HG02763 (cell line): ENCODE measurements around the gene UPK1B.
"Not testable (repeated sequence)": the region's sequence is repeated elsewhere in the genome, so short reads cannot be mapped to it uniquely, and the experiment has no call there.

ENCODE experiments used
- ATAC-seq: cut with Tn5 transposase; IDR thresholded peaks from one replicate; pipeline ENCODE4 v1.9.1; 2021; ENCODE audit warnings: mild to moderate bottlenecking, moderate library complexity; ENCODE audit not compliant: unreplicated experiment

UPK1B gene

DNA sequence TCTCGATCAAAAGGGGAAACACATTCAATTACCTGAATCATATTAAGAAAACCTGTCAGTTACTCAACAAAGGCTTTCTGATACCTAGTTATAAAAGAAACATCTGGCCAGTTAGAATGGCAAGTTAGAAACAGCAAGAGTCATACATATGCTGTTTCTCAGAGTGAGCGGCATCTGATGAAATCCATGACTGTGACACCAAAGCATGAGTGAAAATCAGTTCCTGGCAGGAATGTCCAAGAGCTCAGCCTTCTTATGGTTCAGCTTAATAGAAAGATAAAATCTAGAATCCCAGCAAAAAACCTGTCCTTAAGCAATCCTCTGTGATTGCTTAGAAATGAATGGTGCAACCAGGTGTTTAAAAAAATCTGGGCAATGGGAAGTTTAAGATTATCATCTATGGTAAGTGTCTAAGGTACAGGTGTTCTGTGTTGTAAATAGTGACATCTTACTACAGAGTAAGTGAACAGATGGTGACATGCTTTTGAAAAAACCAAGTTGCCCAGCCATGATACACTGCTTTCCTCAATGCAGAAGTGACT, 48.5 kb downstream of the UPK1B start:
- ATAC-seq, result no peak

DNA sequence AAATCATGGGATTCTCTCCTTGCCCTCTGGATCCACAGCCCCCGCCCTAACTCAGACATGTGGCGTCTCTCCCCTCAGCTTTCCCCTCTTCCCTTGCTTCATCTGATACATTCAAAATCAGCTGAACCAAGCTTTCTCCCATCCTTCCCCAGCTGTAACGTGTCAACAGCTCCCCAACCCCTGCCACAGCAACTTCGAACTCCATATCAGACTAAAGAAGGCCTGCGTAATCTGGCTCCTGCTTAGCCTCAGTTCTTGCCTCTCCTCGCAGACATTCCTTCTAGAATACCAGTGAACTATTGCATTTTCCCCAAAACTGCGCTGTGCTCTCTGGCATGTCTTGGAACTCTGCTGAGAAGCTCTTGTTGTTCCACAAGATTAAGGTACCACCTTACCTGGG, 49.0 kb downstream of the UPK1B start:
- ATAC-seq, result no peak

DNA sequence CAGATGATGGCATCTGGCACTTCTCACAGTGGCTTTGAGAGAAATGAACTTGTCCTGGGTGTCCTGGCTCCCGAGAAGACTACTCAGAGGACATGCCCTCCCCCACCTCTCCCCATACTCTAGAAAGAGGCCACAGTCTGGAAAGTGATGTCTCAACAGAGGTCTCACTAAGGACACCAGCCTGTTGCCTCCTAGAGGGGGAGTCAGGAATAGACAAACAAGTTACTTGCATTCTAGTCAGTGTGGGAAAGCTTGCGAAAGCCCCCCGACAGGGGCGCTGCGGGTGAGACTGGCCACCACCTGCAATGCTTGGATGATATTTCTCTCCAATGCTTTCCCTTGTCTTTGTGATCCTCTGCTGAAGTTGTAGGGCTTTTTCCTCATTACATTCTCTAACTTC, 50.1 kb downstream of the UPK1B start:
- ATAC-seq, result no peak

DNA sequence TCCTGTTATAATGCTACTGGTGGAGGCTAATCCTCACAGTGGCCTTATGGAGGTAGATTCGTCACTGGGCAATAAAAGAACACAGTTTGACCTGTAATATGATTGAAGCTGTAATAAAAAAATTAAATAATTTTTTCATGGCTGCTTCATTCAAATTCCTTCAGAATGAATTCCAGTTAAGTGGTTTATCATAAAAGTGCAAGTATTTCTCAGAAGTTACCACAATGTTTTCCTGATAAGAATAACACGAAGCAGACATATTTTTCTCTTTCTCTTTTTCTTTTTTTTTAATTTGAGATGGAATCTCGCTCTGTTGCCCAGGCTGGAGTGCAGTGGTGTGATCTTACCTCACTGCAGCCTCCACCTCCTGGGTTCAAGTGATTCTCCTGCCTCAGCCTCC, 51.7 kb downstream of the UPK1B start:
- ATAC-seq, result no peak

DNA sequence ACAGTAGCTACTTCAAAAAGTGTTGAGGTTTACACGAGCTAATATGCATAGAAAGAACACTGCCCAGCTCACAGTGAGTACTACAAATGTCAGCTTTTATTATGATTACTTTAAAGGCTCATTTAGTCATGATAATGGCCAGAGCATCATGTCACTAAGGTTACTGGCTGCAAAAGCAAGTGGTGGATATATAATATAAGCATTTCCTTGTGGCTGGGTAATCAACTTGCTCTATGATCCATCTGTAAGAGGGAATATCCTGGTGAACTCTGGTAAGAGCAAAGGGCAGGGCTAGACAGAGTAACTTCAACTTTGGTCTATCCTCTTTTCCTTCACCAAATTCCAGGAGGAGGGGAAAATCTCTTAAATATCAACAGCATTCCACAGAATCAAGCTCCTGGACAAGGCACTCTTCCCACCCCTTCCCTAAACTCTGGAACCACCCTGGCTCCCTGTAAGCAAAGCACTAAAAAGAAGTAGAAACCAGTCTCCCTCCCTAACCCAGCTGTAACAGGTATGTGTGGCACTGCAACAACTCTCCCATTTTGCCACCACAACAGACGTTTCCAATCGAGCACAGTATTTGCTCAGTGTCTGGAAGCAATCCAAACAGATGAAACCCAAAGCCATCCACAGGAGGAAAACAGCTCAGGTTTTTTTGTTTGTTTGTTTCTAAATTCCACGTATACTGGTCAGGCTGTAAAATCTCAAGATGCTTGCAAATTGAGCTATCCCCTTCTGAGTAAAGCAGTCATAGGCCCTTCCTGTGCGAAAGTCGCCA, 53.9 kb downstream of the UPK1B start:
- no peak for ATAC-seq

DNA sequence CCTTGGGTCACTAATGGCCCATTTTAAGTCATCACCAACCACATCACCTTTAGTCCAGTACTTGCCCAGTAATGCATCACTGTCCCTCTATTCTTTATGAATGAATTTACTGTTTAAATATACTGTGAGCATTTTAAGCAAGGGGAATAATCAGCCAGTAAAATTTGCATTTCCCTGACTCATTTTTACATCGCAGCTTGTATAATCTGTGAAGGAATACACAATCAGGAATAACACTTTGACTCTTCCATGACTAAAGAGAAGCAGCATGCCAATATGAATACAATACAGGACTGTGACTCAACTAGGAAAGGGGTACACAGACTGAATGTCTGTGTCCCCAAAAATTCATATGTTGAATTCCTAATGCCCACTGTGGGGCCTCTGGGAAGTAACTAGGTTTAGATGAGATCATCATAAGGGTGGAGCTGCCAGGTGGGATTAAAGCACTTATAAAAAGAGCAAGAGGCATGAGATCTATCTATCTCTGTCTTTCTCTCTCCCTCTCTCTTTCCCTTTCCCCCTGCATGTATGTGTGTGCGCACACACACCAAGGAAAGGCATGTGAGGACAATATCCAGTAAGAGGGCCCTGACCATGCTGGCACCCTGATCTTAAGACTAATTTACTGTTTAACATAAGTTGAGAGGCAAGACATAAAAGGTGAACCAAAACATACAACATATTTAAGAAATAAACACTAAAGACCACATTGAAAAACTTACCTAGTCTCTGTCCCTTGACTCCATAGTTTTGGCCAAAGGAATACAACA, 55.2 kb downstream of the UPK1B start:
- no peak for ATAC-seq

DNA sequence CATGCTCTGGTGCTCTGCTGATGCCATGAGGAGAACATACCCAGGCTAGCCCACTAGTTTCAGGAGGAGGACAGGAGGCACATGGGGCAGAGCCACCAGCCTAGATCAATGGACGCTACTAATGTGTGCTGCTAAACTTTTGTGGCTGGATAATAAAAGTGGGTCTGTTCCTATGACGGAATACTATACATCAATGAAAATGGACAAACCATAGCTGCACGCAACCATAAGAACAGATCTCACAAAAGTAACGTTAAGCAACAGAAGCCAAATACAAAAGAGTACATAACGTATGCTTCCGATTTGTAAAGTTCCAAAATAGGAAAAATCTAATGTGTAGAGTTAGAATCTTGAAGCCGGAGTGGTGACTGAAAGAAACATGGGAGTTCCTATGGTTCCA, 55.8 kb downstream of the UPK1B start:
- ATAC-seq, result no peak

DNA sequence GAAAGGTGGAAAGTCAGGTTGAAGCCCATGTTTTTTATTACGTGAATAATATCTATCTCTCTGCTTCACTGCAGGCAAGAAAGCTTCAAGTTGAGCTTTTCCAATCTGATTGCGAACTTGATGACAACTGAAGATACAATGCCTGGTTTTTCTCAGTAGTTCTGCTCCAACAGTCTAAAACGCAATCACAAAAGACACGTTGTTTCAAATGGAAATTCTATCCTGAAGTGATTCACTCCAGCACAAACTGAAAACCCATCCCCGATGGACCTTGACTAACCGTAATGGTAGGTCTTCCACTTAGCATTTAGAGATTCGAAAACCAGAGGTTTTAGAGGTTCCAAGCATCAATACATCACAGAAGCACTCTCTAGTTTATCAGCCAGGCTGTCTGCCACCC, 56.7 kb downstream of the UPK1B start:
- ATAC-seq, result no peak

DNA sequence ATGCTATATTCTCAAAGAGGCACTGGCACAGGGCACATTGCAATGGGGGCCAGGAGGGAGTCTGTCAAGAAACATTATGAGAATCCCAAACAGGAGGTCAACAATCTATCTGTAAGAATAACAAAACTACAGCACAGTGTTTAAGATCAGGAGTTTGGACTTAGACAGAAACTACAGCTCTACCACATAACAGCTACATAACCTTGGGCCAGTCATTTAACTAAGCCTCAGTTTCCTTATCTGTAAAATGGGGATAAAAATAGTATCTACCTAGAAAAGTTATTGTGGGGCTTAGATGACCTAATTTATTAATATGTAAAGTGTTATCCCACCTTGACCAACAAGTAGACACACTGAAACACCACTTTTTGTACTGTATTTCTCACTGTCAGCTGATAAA, 57.3 kb downstream of the UPK1B start:
- no peak for ATAC-seq

DNA sequence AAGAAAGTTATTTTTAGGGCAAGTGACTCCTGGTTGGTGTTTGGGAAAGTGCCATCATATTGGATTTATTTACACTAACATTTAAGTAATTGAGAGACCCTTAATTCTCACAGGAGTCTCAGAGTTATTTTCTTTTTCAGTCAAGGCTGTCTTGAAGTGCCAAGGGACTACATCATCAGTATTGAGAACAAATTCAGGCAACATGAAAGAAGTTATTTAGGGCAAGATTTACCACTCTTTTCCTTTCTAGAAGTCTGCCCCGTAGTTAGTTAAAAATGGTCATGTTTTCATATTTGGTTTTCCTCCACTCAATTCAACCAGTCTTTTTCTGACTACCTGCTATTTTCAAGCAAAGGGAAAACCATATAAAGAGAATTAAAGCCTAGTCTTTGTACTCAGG, 61.2 kb downstream of the UPK1B start:
- ATAC-seq, result no peak

DNA sequence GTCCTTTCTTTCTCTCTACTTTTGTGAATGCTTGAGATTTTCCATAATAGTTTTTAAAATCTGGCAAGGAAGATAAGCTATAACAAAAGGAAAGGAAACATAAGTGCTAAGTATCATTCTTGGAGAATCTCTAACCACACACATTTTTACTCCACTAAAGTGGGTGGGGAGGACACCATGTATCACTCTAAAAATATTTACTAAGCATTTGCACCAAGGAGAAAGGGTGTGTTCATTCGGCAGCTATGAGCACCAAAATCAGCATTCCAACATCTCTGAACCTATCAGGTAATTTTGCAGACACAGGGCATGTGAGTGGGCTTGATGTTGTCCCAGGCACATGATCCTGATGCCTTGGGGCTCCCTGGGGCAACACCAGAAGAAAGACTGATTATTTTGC, 61.8 kb downstream of the UPK1B start:
- no peak for ATAC-seq

DNA sequence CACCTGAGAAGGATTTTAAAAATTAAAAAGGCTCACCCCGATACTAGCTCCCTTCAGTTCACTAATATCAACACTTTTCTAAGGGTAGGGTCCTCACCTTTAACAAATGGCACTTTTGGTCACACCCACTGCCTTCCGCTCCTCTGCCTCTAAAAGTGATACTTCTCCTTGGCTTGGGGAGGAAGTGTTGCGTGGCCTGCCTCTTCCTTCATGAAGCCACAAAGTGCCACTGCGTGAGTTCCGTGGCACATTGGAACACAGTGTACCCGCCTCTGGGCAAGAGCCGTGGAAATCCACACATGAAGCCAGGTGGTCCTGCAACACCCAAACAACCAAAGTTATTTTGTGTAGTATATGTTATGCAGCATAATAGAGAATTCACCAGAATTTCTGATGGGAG, 63.4 kb downstream of the UPK1B start:
- ATAC-seq, result no peak

DNA sequence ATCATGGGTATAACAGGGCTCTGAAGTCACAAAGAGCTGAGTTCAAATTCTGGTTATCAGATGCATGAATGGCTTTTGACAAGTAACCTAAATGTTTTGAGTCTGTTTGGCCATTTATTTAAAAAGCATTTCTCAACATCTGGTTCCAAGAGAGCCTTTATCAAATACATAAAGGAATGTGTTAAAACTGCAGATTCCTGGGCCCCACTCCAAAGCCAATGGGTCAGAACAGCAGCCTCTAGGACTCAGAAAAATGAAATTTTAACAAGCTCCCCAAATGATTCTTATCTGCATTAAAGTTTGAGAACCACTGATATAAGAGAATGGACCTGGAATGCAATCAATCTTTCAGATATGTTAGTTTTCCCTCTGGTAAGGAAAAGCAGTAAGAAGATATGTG, 63.9 kb downstream of the UPK1B start:
- no peak for ATAC-seq

DNA sequence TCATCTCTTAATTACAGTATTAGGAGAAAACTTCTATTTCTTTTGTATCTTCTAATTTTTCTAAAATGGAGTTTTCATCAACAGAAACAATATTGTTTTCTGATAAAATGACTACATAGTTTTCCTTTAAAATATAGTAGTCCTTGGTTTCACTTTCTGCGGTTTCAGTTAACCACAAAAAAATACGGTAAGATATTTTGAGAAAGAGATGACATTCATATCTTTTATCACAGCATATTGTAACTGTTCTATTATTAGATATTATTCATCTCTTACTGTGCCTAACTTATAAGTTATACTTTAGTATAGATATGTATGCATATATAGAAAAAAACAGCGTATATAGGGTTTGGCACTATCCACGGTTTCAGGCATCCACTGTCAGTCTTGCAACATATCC, 65.0 kb downstream of the UPK1B start:
- ATAC-seq, result no peak

DNA sequence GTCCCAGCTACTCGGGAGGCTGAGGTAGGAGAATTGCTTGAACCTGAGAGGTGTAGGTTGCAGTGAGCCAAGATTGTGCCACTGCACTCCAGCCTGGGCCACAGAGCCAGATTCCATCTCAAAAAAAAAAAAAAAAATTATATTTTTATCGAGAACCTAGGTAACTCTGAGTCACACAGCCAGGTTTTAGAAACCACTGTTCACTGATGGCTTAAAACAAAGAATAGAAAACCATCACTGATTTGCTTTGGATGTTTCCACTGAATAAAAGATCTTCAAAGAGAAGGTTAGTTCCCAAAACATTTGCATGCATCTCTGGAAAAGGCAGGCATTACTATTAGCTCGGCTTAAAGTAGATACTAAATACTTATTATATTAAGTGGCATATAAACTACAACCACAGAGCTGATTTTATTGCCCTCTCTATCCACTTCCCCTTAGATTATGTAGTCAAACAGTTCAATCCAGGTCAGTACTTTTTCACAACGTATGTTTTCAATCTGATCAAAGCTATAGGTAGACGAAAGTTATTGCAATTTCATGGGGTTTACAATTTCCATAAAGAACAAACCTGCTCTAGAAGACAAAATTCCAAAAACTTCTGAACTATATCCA, 65.9 kb downstream of the UPK1B start:
- ATAC-seq, result no peak

DNA sequence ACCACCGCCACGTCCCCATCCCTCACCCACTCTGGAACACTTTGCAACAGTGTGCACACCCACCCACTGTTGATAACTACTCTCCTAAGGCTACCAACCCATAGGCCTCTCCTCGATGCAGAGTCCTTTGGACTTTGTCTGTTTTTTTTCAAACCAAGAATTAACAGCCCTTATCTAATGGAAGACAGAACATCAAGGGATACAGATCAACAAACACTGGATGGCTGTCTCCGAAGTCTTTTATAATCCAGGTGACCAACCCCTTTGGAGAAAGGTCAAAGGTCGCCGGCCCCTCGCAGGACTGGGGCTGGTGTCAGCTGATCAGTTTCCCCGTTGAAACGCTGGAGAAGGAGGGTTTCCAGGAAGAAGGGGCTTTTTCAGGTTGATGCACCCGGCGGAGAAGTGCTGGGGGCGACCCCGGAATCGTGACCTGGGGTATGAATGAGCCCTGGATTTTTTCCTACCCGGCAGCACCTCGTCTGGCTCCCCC, 66.7 kb downstream of the UPK1B start:
- ATAC-seq, result peak; percentile 8

DNA sequence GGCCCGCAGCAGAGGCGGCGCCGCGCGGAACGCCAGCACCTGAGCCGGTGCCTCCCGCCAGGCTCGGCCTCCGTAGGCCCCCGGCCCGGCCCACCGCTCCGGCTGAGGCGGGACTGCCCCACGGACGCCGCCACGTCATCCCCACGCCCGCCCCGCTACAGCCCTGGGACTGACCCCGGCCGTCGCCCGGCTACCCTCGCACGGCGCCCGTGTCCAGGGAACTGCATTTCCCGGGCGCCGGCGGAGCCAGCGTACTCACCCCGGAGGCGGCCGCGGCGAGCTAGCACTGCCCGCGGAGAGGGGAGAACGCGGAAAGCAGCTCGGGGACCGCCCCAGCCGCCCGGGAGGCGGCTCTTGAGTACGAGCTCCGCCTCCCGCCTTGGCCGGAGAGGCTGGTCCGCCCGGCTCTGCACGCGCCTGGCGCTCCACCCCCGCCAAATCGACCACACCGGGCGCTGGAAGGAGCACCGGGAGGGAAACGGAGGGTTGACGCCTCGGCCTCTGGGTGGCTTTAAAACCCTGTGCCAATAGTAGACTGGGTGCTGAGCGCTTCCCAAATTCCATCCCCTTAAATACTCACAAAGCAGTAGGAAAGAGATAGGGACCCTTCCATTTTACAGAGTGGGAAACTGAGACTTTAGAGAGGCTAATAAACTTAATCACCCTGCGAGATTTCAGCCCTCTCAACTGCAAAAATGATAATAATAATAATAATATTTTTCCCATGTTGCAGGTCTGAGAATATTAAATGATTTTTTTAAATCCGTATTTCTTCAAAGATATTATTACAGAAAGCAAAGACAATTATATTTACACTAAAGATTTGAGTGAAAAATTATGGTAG, 67.4 kb downstream of the UPK1B start, which contains the start of gene B4GALT4:
Gene B4GALT4 (minus strand): TSS at position 288 of the 844 bp plus-strand sequence. CDS start 10,779 bp downstream, outside the sequence.
- peak; percentile 88 for ATAC-seq

DNA sequence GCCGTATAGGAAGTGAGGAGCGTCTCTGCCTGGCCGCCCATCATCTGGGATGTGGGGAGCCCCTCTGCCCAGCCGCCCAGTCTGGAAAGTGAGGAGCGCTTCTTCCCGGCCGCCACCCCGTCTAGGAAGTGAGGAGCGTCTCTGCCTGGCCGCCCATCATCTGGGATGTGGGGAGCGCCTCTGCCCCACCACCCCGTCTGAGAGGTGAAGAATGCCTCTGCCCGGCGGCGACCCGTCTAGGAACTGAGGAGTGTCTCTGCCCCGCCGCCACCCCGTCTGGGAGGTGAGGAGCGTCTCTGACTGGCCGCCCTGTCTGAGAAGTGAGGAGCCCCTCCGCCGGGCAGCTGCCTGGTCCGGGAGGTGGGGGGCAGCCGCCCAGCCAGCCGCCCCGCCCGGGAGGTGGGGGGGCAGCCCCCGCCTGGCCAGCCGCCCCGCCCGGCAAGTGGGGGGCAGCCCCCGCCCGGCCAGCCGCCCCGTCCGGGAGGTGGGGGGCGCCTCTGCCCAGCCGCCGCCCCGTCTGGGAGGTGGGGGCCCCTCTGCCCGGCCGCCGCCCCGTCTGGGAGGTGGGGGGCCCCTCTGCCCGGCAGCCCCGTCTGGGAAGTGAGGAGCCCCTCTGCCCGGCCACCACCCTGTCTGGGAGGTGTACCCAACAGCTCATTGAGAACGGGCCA, 69.1 kb downstream of the UPK1B start:
- ATAC-seq, result not testable (repeated sequence)

DNA sequence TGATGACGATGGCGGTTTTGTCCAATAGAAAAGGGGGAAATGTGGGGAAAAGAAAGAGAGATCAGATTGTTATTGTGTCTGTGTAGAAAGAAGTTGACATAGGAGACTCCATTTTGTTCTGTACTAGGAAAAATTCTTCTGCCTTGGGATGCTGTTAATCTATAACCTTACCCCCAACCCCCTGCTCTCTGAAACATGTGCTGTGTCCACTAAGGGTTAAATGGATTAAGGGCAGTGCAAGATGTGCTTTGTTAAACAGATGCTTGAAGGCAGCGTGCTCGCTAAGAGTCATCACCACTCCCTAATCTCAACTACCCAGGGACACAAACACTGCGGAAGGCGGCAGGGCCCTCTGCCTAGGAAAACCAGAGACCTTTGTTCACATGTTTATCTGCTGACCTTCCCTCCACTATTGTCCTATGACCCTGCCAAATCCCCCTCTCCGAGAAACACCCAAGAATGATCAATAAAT, 69.7 kb downstream of the UPK1B start:
- not testable (repeated sequence) for ATAC-seq

DNA sequence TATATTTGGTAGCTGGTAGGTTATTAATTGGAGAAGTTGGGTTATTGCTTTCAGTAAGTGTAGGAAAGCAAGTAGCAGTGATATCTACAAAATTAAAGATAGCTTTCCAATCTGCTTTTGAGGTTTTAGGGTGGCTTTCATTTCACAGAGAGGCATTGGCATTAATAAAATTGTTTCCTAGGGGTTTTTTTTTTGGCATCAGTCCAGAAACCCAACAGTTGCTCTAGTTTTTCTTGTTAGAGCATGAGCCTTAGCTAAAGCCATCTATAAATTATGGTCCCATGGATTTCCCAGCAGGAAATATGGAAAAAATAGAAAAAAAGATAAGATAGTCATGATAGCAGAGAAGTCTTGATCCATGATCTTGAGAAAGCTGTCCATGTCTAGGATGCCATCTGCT, 70.3 kb downstream of the UPK1B start:
- ATAC-seq, result no peak
